ENCODE results near the gene NSMF. TPM values are rescaled to one million over a fixed set of nuclear protein-coding genes. Genes with fewer than 3 reads are reported as not detected.
A peak's percentile ranks its signal among the peaks of the same experiment; 100 is the strongest.

NSMF gene
- total and polyA plus RNA-seq, 10 of the 15 experiments (the other 5 are each of a cell fraction or from before 2014, with no cell fraction given), result 0.13 to 44.3 (median 13.4) TPM

GRCh38 chr9:137411260-137411644, 47.9 kb downstream of the NSMF start:
- Histone ChIP-seq H3K4me2 (ENCODE audit: control insufficient read depth, insufficient read depth) (peak overlapping the region; percentile 40), H3K36me3 (ENCODE audit: control insufficient read depth in 2 of 2, insufficient read depth in 2 of 2, low read length in 1 of 2) (no peaks in the 10 kb centered on the region), H3K79me2 (ENCODE audit: control insufficient read depth, insufficient read depth, low read length) (peaks cover under 1% of the 10 kb centered on the region), H3K4me1 (ENCODE audit: control insufficient read depth, insufficient read depth, low read length) (peaks cover 29% of the 10 kb centered on the region), H2AFZ (ENCODE audit: control insufficient read depth, low read depth, low read length) (no peak overlapping the region), H3K9me3 (replicated peaks; ENCODE audit: control insufficient read depth, insufficient read depth, low read length) (no peaks in the 10 kb centered on the region), H3K9ac (ENCODE audit: control insufficient read depth, insufficient read depth, low read length) (no peak overlapping the region), H3K27ac (ENCODE audit: control insufficient read depth, insufficient read depth) (0 out of 2 replicates have a peak overlapping the region, but pooled peaks have one; percentile 4), H4K20me1 (ENCODE audit: control insufficient read depth, insufficient read depth) (no peaks in the 10 kb centered on the region), H3K27me3 (replicated peaks in 1 of 2; ENCODE audit: control insufficient read depth in 2 of 2, insufficient read depth in 2 of 2, low read length in 1 of 2) (no peaks in the 10 kb centered on the region), H3K4me3 (no peak overlapping the region)
- POLR2A ChIA-PET, result interaction anchor here (0.6 kb wide), 1 partner anchor 95 kb away, joined by 3 read pairs; no protein-coding TSS in a partner anchor
- CTCF ChIA-PET, result no interaction called here
- BruUV-seq (replicated peaks), result no TSS peak
- ATAC-seq (no peak), DNase-seq (ENCODE audit: low read depth, low spot score) (no peak), FAIRE-seq (no peak)
- SMC1A ChIA-PET (ENCODE audit: uncharacterized antibody, unreplicated experiment), result no interaction called here
- intact Hi-C loops (cut with micrococcal nuclease; ENCODE audit: unreplicated experiment), result no loop called here
- no peak for TF ChIP-seq ZBTB33 (IDR thresholded peaks at IDR 0.05)
- TF ChIP-seq CEBPZ (IDR thresholded peaks at IDR 0.05; ENCODE audit: low read depth, low read length), result no peak
- TF ChIP-seq TCF7 (IDR thresholded peaks at IDR 0.05; ENCODE audit: borderline replicate concordance), result no peak
- no peak for TF ChIP-seq RB1 (IDR thresholded peaks at IDR 0.05; ENCODE audit: borderline replicate concordance)
- TF ChIP-seq GABPA (IDR thresholded peaks at IDR 0.05; ENCODE audit: low read depth), result no peak
- TF ChIP-seq SIX5 (IDR thresholded peaks at IDR 0.05; ENCODE audit: low read depth, low read length, severe bottlenecking), result no peak
- no peak for TF ChIP-seq FOXM1 (IDR thresholded peaks at IDR 0.05; ENCODE audit: low read depth, low read length)
- TF ChIP-seq USF2 (IDR thresholded peaks at IDR 0.05; ENCODE audit: borderline replicate concordance, low read depth, low read length), result no peak
- no peak for TF ChIP-seq ZSCAN29 (IDR thresholded peaks at IDR 0.05)
- no peak for TF ChIP-seq RAD51 (IDR thresholded peaks at IDR 0.05)
- no peak for TF ChIP-seq SREBF2 (IDR thresholded peaks at IDR 0.05; ENCODE audit: low read length)
- TF ChIP-seq YBX1 (IDR thresholded peaks at IDR 0.05), result no peak
- TF ChIP-seq HDAC6 (IDR thresholded peaks at IDR 0.05; ENCODE audit: unreplicated experiment), result no peak
- no peak for TF ChIP-seq ZNF207 (IDR thresholded peaks at IDR 0.05; ENCODE audit: borderline replicate concordance)
- no peak for TF ChIP-seq NFXL1 (IDR thresholded peaks at IDR 0.05; ENCODE audit: borderline replicate concordance)
- no peak for TF ChIP-seq SP1 (IDR thresholded peaks at IDR 0.05; ENCODE audit: low read depth, low read length)
- no peak for TF ChIP-seq RFX5 (IDR thresholded peaks at IDR 0.05; ENCODE audit: low read depth, low read length)
- TF ChIP-seq BHLHE40 (IDR thresholded peaks at IDR 0.05; ENCODE audit: borderline replicate concordance in 1 of 2, low read depth in 2 of 2, low read length in 1 of 2), result no peak
- no peak for TF ChIP-seq CBFB (IDR thresholded peaks at IDR 0.05; ENCODE audit: low read depth)
- TF ChIP-seq POLR2A (IDR thresholded peaks at IDR 0.05; ENCODE audit: low read depth, low read length), result no peak
- 10% methylated on average over 13 of the region's 17 CpGs for WGBS (ENCODE audit: insufficient coverage, insufficient replicate concordance, low lambda C conversion rate, missing lambda C conversion rate)
- in situ Hi-C loops (cut with MboI), result no loop called here
- RAD21 ChIA-PET (ENCODE audit: unreplicated experiment), result interaction anchor here (1.6 kb wide), 1 partner anchor 11 kb away, joined by 4 read pairs; the partner anchor contains the start of gene EXD3
